ENCODE results near the gene ATP6V1G3.

The ATP6V1G3 gene

DNA sequence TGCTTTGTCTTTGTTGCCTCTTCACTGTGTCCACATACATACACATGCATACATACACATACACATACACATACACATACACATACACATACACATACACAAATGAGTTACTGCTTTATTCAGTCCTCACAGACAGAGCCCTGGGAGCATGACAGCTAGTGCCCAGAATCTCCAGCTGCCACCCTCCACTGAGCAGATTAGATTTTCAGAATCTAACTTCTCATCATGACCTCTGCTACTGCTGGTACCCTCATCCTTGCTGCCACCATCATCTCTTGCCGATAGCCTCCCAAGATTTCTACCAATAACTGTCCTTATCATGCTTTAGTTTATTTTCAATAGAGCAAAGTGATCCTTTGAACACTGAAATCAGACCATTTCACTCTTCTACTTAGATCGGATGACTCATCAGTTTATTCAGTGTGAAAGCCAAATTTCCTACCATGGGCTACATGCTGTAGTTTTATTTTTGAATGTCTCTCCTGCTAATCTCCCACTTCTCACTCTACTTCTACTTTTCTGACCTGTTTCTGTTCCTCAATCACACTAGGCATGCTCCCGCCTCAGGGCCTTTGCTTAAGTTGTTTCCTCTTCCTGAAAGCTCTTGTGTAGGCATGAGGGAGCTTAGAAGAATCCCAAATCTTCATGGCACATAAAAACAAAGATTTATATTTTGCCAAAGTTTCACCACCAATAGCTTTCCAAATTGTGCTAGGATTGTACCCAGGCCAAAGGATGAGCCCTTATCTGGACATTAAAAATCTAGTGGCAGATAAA lies 43.0 kb downstream of the ATP6V1G3 start:
- TF ChIP-seq, protein P1, sequence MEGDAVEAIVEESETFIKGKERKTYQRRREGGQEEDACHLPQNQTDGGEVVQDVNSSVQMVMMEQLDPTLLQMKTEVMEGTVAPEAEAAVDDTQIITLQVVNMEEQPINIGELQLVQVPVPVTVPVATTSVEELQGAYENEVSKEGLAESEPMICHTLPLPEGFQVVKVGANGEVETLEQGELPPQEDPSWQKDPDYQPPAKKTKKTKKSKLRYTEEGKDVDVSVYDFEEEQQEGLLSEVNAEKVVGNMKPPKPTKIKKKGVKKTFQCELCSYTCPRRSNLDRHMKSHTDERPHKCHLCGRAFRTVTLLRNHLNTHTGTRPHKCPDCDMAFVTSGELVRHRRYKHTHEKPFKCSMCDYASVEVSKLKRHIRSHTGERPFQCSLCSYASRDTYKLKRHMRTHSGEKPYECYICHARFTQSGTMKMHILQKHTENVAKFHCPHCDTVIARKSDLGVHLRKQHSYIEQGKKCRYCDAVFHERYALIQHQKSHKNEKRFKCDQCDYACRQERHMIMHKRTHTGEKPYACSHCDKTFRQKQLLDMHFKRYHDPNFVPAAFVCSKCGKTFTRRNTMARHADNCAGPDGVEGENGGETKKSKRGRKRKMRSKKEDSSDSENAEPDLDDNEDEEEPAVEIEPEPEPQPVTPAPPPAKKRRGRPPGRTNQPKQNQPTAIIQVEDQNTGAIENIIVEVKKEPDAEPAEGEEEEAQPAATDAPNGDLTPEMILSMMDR (IDR thresholded peaks at IDR 0.05; ENCODE audit: low read depth, low read length) = no peak
- no peak overlapping the region for H3K4me3 ChIP-seq (ENCODE audit: low read depth, low read length)

DNA sequence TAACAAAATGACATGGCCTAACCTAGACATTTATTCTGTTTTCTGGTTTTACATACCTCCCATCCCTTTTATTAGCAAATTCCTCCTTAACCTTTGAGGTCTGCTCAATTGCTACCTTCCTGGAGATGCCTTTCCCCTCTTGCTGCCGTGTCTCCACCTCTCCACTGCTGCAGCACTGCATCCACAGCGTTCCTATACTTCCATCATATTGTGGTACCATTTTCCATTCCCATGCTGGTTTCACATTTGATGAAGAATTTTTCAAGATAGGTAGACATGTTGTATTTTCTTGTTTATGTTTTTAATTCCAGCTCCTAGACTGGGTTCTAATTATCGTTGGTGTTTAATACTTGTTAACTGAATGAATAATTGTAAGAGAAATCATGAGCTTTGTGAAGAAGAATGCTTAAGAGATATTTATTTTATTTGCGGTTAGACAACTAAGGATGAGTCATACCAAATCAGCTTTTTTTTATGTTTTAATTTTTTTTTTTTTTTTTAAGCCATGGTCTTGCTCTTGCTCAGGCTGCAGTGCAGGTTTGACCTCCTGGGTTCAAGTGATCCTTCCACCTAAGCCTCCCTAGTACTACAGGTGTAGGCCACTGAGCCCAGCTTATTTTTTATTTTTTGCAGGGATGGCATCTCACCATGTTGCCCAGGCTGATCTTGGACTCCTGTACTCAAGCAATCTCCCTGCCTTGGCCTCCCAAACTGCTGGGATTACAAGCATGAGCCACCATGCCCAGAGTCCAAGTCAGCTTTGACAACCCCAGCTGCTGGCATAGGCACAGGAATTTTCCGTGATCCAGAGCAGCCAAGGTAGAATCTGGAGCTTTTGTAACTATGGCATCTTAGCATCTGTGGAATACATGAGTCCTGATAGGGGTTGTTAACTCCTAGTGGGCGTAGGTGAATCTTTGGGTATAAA lies 44.0 kb downstream of the ATP6V1G3 start:
- no peak overlapping the region for H3K4me3 ChIP-seq (ENCODE audit: low read depth, low read length)
- TF ChIP-seq, protein P1 (IDR thresholded peaks at IDR 0.05; ENCODE audit: low read depth, low read length) = no peak

GRCh38 chr1:198495631-198496030 lies 44.8 kb downstream of the ATP6V1G3 start:
- H3K4me3 ChIP-seq (ENCODE audit: low read depth, low read length) = no peak overlapping the region
- TF ChIP-seq, protein P1 (IDR thresholded peaks at IDR 0.05; ENCODE audit: low read depth, low read length) = no peak

DNA sequence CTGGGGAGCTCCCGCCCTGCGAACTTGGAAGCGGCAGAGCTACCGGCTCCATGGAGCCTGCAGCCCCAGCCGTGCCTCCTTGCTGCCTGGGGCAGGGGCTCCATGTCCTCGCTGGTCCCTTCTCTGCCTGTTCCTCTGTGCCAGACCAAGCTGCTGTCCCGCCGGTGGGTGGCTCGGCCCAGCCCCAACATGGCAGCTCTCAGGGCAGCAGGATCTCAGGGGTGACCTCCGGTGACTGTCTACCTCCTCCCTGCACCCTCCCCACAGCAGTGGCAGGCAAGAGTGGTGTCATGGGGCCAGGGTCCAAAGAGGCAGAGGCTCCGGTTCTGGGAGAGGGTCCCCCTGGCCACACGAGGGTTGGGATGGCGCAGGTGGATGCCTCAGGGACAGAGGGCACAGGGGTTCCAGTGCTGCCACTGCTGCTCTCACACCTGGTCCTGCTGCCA lies 45.8 kb downstream of the ATP6V1G3 start:
- TF ChIP-seq, protein P1 (IDR thresholded peaks at IDR 0.05; ENCODE audit: low read depth, low read length) = no peak
- no peak overlapping the region for H3K4me3 ChIP-seq (ENCODE audit: low read depth, low read length)

DNA sequence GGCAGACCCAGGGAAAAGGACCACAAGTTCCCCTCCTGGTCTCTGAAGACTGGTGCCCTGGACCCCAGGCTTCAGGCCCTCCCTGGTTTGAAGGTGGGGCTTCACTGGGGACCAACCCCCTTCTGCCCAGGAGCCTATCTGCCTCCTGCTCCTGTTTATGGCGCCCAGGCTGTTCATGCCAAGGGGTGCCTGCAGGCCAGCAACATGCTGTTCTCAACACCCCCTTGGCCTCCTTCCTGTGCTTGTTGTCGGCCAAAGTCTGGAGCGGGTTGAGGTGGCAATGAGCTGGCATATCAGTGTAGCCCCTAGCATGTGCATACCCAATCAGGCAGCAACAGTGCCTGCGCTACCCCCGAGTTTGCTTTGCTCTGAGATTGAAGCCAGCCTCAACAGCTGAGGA lies 46.3 kb downstream of the ATP6V1G3 start:
- no peak overlapping the region for H3K4me3 ChIP-seq (ENCODE audit: low read depth, low read length)
- TF ChIP-seq, protein P1 (IDR thresholded peaks at IDR 0.05; ENCODE audit: low read depth, low read length) = no peak

- no peak overlapping the region for H3K4me3 ChIP-seq (ENCODE audit: low read depth, low read length)
- TF ChIP-seq, protein P1 (IDR thresholded peaks at IDR 0.05; ENCODE audit: low read depth, low read length) = no peak
Observed at GRCh38 chr1:198493329-198493728, 47.2 kb downstream of the ATP6V1G3 start.

GRCh38 chr1:198492872-198493271 lies 47.6 kb downstream of the ATP6V1G3 start:
- TF ChIP-seq, protein P1 (IDR thresholded peaks at IDR 0.05; ENCODE audit: low read depth, low read length) = no peak
- no peak overlapping the region for H3K4me3 ChIP-seq (ENCODE audit: low read depth, low read length)
